IMR-90 (cell line): Measurements from ENCODE around the gene ALAD. TPM values are rescaled to one million over a fixed set of nuclear protein-coding genes. Genes with fewer than 3 reads are reported as not detected.

Experiments
- ATAC-seq: fragments of 200-7000 bp; cut with Tn5 transposase; 2 replicates; pipeline ENCODE4 v1.9.1; 2020; ENCODE audit warnings: low read depth, mild to moderate bottlenecking, moderate library complexity
- BruUV-seq: library from RNA; stranded (reverse); fragments of 400-500 nt; replicated peaks from 2 replicates; lab custom pipeline; 2021; lab: Mats Ljungman, UMichigan
- CTCF ChIA-PET: fragments of 300-600 bp; formaldehyde crosslinking; extraction: SDS; loops from one replicate; lab custom pipeline; 2021; ENCODE audit warnings: antibody characterized with exemption; lab: Yijun Ruan, JAX
- POLR2A ChIA-PET: fragments of 300-600 bp; sonication (Branson Sonifier 250); formaldehyde crosslinking; loops from one replicate; lab custom pipeline; 2022; ENCODE audit warnings: antibody characterized with exemption; ENCODE audit not compliant: unreplicated experiment; lab: Charles Lee
- DNase-seq: peaks from one replicate; pipeline ENCODE4 v3.0.0; 2013
- H2AFZ ChIP-seq: replicated peaks from 2 replicates; pipeline ENCODE3; 2013; ENCODE audit warnings: low read length, mild to moderate bottlenecking; ENCODE audit not compliant: poor library complexity
- H2AK5ac ChIP-seq: 2 replicates; pipeline ENCODE4 v1.6.1; 2013; ENCODE audit warnings: low read depth, low read length, inconsistent platforms
- H2AK9ac ChIP-seq: replicated peaks from 2 replicates; pipeline ENCODE3; 2013; ENCODE audit warnings: mild to moderate bottlenecking, low read depth, low read length, moderate library complexity; ENCODE audit not compliant: poor library complexity
- H2BK120ac ChIP-seq: 2 replicates; pipeline ENCODE4 v1.6.1; 2013; ENCODE audit warnings: low read depth, low read length, inconsistent platforms
- H2BK15ac ChIP-seq: 3 replicates; pipeline ENCODE4 v1.6.1; 2013; ENCODE audit warnings: low read depth, low read length, inconsistent platforms
- H2BK20ac ChIP-seq: 2 replicates; pipeline ENCODE4 v1.6.1; 2013; ENCODE audit warnings: low read depth, mild to moderate bottlenecking, inconsistent platforms, low read length, moderate library complexity
- H2BK5ac ChIP-seq: 2 replicates; pipeline ENCODE4 v1.6.1; 2013; ENCODE audit warnings: mild to moderate bottlenecking, low read depth, low read length, inconsistent platforms; ENCODE audit not compliant: poor library complexity, severe bottlenecking
- H3K14ac ChIP-seq: replicated peaks from 2 replicates; pipeline ENCODE4 v1.6.1; 2013; ENCODE audit warnings: low read depth, low read length, inconsistent platforms
- H3K18ac ChIP-seq: 2 replicates; pipeline ENCODE4 v1.6.1; 2013; ENCODE audit warnings: low read depth, low read length, control low read depth
- H3K23ac ChIP-seq: 2 replicates; pipeline ENCODE4 v1.6.1; 2013; ENCODE audit warnings: low read depth, low read length, inconsistent platforms
- H3K27ac ChIP-seq: 2 replicates; pipeline ENCODE4 v1.5.1; 2013; ENCODE audit warnings: mild to moderate bottlenecking, control low read depth, low read length; ENCODE audit not compliant: insufficient read depth
- H3K27me3 ChIP-seq: 2 replicates; pipeline ENCODE4 v1.6.1; 2013; ENCODE audit warnings: low read length; ENCODE audit not compliant: control insufficient read depth, insufficient read depth
- H3K36me3 ChIP-seq: 2 replicates; pipeline ENCODE4 v1.6.1; 2013; ENCODE audit warnings: low read length, mixed read lengths; ENCODE audit not compliant: control insufficient read depth, insufficient read depth
- H3K4ac ChIP-seq: 2 replicates; pipeline ENCODE4 v1.6.1; 2013; ENCODE audit warnings: low read depth, low read length, inconsistent platforms
- H3K4me1 ChIP-seq: 2 replicates; pipeline ENCODE4 v1.6.1; 2013; ENCODE audit warnings: low read length, mixed read lengths; ENCODE audit not compliant: control insufficient read depth, insufficient read depth
- H3K4me2 ChIP-seq: 2 replicates; pipeline ENCODE4 v1.6.1; 2013; ENCODE audit warnings: low read depth, mild to moderate bottlenecking, control low read depth, low read length, moderate library complexity
- H3K4me3 ChIP-seq: 2 replicates; pipeline ENCODE4 v1.5.1; 2013; ENCODE audit warnings: low read depth, mild to moderate bottlenecking, control low read depth, low read length, moderate library complexity; ENCODE audit not compliant: insufficient read depth
- H3K56ac ChIP-seq: 2 replicates; pipeline ENCODE4 v1.6.1; 2013; ENCODE audit warnings: low read length, inconsistent platforms; ENCODE audit not compliant: insufficient read depth; ENCODE audit errors: extremely low read depth
- H3K79me1 ChIP-seq, 2 experiments: 2 replicates each; pipeline ENCODE4 v1.6.1; 2013; ENCODE audit warnings: low read length in 2 of 2, inconsistent platforms in 1 of 2, low read depth in 1 of 2
- H3K9ac ChIP-seq: 2 replicates; pipeline ENCODE4 v1.6.1; 2013; ENCODE audit warnings: low read depth, low read length, control low read depth
- H3K9me1 ChIP-seq: 2 replicates; pipeline ENCODE4 v1.6.1; 2013; ENCODE audit warnings: low read length, inconsistent platforms; ENCODE audit not compliant: insufficient read depth
- H3K9me3 ChIP-seq: 2 replicates; pipeline ENCODE4 v1.6.1; 2013; ENCODE audit warnings: low read length; ENCODE audit not compliant: control insufficient read depth, insufficient read depth
- H4K20me1 ChIP-seq: 2 replicates; pipeline ENCODE4 v1.6.1; 2013; ENCODE audit warnings: low read length, inconsistent platforms; ENCODE audit not compliant: insufficient read depth
- H4K5ac ChIP-seq: 2 replicates; pipeline ENCODE4 v1.6.1; 2013; ENCODE audit warnings: mild to moderate bottlenecking, low read depth, low read length, control low read depth
- H4K8ac ChIP-seq, 2 experiments: 2 replicates each; pipeline ENCODE4 v1.6.1; 2013; ENCODE audit warnings: low read depth in 2 of 2, low read length in 2 of 2, control low read depth in 1 of 2, inconsistent platforms in 1 of 2
- H4K91ac ChIP-seq: 2 replicates; pipeline ENCODE4 v1.6.1; 2013; ENCODE audit warnings: low read depth, low read length, inconsistent platforms; ENCODE audit not compliant: insufficient read depth
- BHLHE40 ChIP-seq: fragments of 150-350 bp; IDR thresholded peaks from 2 replicates; pipeline ENCODE4 v1.6.1; 2016; ENCODE audit warnings: mild to moderate bottlenecking, low read depth, low read length
- CEBPB ChIP-seq: IDR thresholded peaks from 2 replicates; pipeline ENCODE4 v1.6.1; 2012; ENCODE audit warnings: low read depth, low read length, improper control_type of control experiment
- CHD1 ChIP-seq: IDR thresholded peaks from 2 replicates; pipeline ENCODE4 v1.6.1; 2012; ENCODE audit warnings: low read depth, low read length, improper control_type of control experiment
- CTCF ChIP-seq: conservative IDR thresholded peaks from 2 replicates; pipeline ENCODE4 v1.5.1; 2012; ENCODE audit warnings: mild to moderate bottlenecking, low read depth, low read length, improper control_type of control experiment
- ELK1 ChIP-seq: fragments of 150-350 bp; IDR thresholded peaks from 2 replicates; pipeline ENCODE4 v1.6.1; 2016; ENCODE audit warnings: low read depth, mild to moderate bottlenecking, low read length, moderate library complexity, borderline replicate concordance
- FOS ChIP-seq: fragments of 150-350 bp; IDR thresholded peaks from 2 replicates; pipeline ENCODE4 v1.6.1; 2016; ENCODE audit warnings: low read depth, low read length
- MAFK ChIP-seq: IDR thresholded peaks from 2 replicates; pipeline ENCODE4 v1.6.1; 2012; ENCODE audit warnings: low read depth, low read length, improper control_type of control experiment
- MAZ ChIP-seq: IDR thresholded peaks from 2 replicates; pipeline ENCODE4 v1.6.1; 2012; ENCODE audit warnings: low read depth, mild to moderate bottlenecking, low read length, improper control_type of control experiment, moderate library complexity, borderline replicate concordance
- MXI1 ChIP-seq: IDR thresholded peaks from 2 replicates; pipeline ENCODE4 v1.6.1; 2012; ENCODE audit warnings: low read depth, mild to moderate bottlenecking, low read length, moderate library complexity, borderline replicate concordance
- NFE2L2 ChIP-seq: fragments of 150-350 bp; IDR thresholded peaks from 2 replicates; pipeline ENCODE4 v1.6.1; 2016; ENCODE audit warnings: low read depth, mild to moderate bottlenecking, low read length
- POLR2A ChIP-seq: IDR thresholded peaks from 2 replicates; pipeline ENCODE4 v1.6.1; 2012; ENCODE audit warnings: mild to moderate bottlenecking, low read depth, low read length
- RAD21 ChIP-seq: IDR thresholded peaks from 2 replicates; pipeline ENCODE4 v1.6.1; 2012; ENCODE audit warnings: low read length, improper control_type of control experiment
- RCOR1 ChIP-seq: IDR thresholded peaks from 2 replicates; pipeline ENCODE4 v1.6.1; 2012; ENCODE audit warnings: mild to moderate bottlenecking, low read length, improper control_type of control experiment; ENCODE audit not compliant: insufficient replicate concordance
- RFX5 ChIP-seq: IDR thresholded peaks from 2 replicates; pipeline ENCODE4 v1.8.0; 2012; ENCODE audit warnings: low read depth, mild to moderate bottlenecking, low read length, moderate library complexity
- SMC3 ChIP-seq: fragments of 150-350 bp; IDR thresholded peaks from 2 replicates; pipeline ENCODE4 v1.6.1; 2016; ENCODE audit warnings: low read depth, mild to moderate bottlenecking, antibody characterized with exemption, low read length, moderate library complexity
- USF2 ChIP-seq: fragments of 150-350 bp; IDR thresholded peaks from 2 replicates; pipeline ENCODE4 v1.6.1; 2017; ENCODE audit warnings: mild to moderate bottlenecking, antibody characterized with exemption, low read length, low read depth
- WGBS, 2 experiments: methylation state at CpG; one replicate each; pipeline versions ENCODE4 v1.1.5 to v1.1.7; 2013; ENCODE audit warnings: missing lambda C conversion rate in 2 of 2; ENCODE audit not compliant: insufficient read length in 1 of 2; ENCODE audit errors: extremely low coverage in 2 of 2; 5-methylcytosine and 5-hydroxymethylcytosine counted together
- dilution Hi-C: fragments of 300-500 bp; cut with HindIII; formaldehyde crosslinking; loops from one replicate; pipeline ENCODE4 v1.14.3; 2018; ENCODE audit warnings: low sequenced_read_pairs; ENCODE audit not compliant: unreplicated experiment
- in situ Hi-C: fragments of 300-500 bp; cut with MboI; formaldehyde crosslinking; loops from 3 replicates; pipeline ENCODE4 v1.14.3; 2019; ENCODE audit warnings: low sequenced_read_pairs, inconsistent platforms, mixed read lengths
- intact Hi-C: fragments of 100-400 bp; cut with micrococcal nuclease; formaldehyde crosslinking; loops from 2 replicates; pipeline ENCODE4 v1.10.0; 2022
- polyA plus RNA-seq, 3 experiments: library from polyadenylated mRNA; depleted of rRNA; stranded (reverse); fragments of >200 nt; gene quantifications; 2 replicates each; pipeline ENCODE4 v1.2.3, GENCODE V29; 2012; ENCODE audit warnings: low replicate concordance in 1 of 3
- total RNA-seq: library from RNA; depleted of rRNA; stranded (reverse); fragments of >200 nt; gene quantifications from 2 replicates; pipeline ENCODE4 v1.2.3, GENCODE V29; 2012

The ALAD gene
- total and polyA plus RNA-seq, 2 of the 4 experiments (the other 2 are of a cell fraction) = 11.1 to 15.6 TPM

- Histone ChIP-seq H2BK120ac (no peak overlapping the region), H3K79me1 (no peaks in the 10 kb centered on the region), H3K23ac (no peak overlapping the region), H3K4me3 (no peak overlapping the region), H3K4me2 (no peak overlapping the region), H3K36me3 (no peaks in the 10 kb centered on the region), H3K27me3 (peaks cover 81% of the 10 kb centered on the region), H3K27ac (no peak overlapping the region), H4K5ac (no peak overlapping the region), H2BK5ac (no peak overlapping the region), H3K14ac (no peak overlapping the region), H3K56ac (no peak overlapping the region), H2AFZ (no peak overlapping the region), H4K91ac (no peak overlapping the region), H2BK20ac (no peak overlapping the region), H4K20me1 (no peaks in the 10 kb centered on the region), H3K9ac (no peak overlapping the region), H2BK15ac (no peak overlapping the region), H3K9me3 (no peaks in the 10 kb centered on the region), H3K9me1 (no peaks in the 10 kb centered on the region), H2AK5ac (no peak overlapping the region), H4K8ac (no peak overlapping the region), H3K4ac (no peak overlapping the region), H3K4me1 (no peaks in the 10 kb centered on the region), H3K18ac (no peak overlapping the region), H2AK9ac (no peak overlapping the region)
- dilution Hi-C loops = no loop called here
- in situ Hi-C loops = no loop called here
- TF ChIP-seq MAZ (no peak), SMC3 (no peak), USF2 (no peak), RFX5 (no peak), CHD1 (no peak), CTCF (no peak), BHLHE40 (no peak), ELK1 (no peak), RAD21 (no peak), MXI1 (no peak), RCOR1 (no peak), CEBPB (no peak), NFE2L2 (no peak), FOS (no peak), POLR2A (no peak), MAFK (no peak)
- ChIA-PET CTCF (no interaction called here), POLR2A (no interaction called here)
- WGBS, 2 experiments = no CpG with 5 or more reads among the region's 6 CpGs
- intact Hi-C loops = no loop called here
- DNase-seq (no peak), ATAC-seq (no peak)
- BruUV-seq = no TSS peak
Observed at GRCh38 chr9:113352006-113352405, 49.1 kb downstream of the ALAD start.
